ENCODE results near the gene GIGYF2.

- TF ChIP-seq CTCF (IDR thresholded peaks at IDR 0.05; ENCODE audit: borderline replicate concordance, extremely low read depth, low read length, poor library complexity, severe bottlenecking) (peak; percentile 24), EZH2 (IDR thresholded peaks at IDR 0.05; ENCODE audit: borderline replicate concordance, low read depth, low read length, severe bottlenecking) (no peak)
Measured at GRCh38 chr2:232875256-232876121, 178.4 kb downstream of the GIGYF2 start.
